ENCODE results near the gene CHRD.

CHRD gene

DNA sequence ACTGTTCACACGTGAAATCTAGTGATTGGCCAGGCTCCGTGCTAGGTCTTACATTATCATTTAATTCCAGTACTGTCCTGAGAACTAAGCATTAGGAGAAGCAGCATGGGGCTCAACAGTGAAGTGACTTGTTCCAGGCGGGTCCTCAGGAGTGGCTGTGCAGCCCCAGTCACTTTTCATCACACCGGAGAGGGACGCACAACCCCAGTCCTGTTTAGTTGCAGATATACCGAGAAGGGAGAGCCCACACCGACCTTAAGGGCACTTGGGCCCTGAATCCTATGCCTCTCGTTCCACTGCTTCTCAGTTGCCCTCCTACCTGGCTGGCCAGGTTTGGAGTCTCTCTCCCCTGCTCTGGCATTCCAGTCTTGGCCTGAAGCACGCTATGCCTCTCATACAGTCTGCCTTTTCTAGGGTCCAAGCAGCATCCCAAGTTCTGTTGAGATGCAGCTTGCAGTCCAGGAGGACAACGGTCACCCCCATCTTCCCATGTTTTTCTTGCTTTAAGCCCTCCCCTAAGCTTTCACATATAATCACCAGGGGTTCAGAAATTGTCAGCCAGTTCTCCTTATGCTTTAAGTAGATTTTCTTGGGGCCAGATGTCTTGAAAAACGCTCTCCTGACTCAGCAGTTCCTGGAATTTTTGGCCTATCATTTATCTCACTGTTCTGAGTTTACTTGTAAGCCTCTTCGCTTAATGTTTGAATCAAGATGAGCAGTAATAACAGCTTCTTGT lies 32.4 kb upstream of the CHRD start:
- DNase-seq: no peak

DNA sequence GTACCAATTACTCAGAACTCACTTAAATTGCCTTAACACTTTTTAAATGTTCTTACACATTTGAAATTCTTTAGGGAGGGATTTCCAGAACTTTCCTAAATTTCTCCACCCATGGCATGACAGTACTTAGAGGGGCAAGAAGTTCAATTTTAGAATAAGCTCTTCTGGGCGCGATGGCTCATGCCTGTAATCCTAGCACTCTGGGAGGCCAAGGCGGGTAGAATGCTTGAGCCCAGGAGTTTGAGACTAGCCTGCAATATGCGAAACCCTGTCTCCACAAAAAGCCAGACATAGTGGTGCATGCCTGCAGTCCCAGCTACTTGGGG lies 31.8 kb upstream of the CHRD start:
- DNase-seq: no peak

DNA sequence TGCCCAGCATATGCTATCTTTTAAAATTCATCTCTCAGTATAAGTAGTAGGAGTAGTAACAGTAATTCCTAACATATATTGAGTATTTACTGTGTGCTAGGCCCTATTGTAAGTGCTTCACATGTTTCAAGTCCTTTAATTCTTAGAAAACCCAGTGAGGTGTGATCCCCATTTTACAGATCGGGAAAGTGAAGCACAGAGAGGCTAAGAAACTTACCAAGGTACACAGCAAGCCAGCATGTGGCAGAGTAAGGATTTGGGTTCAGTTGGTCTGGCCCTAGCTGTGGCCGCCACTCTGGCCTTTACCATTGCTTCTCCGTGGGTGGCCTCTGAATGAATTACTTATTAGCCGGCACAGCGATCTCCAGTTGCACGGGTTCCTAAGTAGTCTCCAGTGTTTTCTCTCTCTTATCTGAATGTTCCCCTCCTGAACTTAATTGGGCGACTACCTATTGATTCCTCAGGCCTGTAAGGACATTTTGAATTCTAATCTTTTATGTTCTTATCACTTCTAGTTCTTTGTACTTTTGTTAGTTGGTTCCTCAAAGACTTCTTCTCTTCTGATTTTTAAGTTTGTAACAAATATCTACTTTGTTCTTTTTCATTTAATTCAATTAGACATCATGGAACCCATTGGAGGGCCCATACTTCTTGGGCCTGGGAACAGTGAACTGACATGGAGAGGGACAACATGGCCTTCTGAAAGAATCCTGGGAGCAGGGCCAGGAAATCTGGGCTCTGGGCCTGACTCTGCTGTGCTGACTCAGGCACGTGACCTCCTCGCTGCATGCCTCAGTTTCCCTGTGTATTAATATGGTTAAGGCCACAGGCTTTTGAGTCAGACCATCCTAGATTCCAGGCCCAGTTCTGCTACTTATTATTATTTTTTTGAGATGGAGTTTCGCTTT lies 30.0 kb upstream of the CHRD start:
- no peak for DNase-seq

DNA sequence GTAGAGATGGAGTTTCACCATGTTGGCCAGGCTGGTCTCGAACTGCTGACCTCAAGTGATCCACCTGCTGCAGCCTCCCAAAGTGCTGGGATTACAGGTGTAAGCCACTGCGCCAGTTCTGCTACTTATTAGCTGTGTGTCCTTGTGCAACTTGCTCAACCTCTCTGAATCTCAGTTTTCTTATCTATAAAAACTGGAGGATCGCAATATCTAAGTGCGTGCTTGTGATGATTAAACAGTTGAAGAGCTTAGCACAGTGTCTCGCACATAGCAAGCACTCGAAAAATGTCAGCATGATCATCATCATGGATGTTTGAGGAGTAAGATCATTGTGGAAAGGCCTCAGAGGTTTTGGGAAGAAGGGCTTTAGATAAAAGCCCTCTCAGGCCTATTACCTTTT lies 29.2 kb upstream of the CHRD start:
- DNase-seq: no peak

DNA sequence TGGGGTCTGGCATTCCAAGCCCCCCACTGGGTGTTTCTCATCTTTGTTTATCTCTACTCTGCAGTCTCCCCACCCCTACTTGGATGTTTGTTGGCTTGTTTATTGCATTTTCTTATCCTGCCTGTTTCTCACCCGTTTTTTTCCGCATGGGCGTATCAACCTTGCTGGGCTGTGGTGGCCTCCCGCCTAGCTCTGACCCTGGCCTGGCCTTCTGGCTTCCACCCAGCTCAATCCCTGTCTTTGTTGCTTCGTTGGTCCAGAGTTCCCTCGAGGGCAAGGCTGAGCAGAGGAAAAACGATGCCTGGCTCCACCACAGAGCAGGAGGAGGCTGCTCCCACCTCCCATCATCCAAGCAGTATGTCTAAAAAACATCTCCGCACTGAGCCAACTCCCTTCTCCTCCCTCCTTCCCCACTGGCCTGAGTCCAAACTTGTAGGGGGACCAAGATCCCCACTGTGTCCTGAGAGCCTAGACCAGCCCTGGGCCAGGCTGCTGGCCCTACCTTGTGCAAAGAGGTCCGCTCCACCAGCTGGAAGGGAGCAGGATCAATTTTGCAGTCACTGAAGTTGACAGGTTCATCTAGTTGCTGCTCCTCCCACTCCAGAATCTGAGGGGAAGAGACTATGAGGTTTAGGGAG lies 28.2 kb upstream of the CHRD start:
- DNase-seq: no peak

DNA sequence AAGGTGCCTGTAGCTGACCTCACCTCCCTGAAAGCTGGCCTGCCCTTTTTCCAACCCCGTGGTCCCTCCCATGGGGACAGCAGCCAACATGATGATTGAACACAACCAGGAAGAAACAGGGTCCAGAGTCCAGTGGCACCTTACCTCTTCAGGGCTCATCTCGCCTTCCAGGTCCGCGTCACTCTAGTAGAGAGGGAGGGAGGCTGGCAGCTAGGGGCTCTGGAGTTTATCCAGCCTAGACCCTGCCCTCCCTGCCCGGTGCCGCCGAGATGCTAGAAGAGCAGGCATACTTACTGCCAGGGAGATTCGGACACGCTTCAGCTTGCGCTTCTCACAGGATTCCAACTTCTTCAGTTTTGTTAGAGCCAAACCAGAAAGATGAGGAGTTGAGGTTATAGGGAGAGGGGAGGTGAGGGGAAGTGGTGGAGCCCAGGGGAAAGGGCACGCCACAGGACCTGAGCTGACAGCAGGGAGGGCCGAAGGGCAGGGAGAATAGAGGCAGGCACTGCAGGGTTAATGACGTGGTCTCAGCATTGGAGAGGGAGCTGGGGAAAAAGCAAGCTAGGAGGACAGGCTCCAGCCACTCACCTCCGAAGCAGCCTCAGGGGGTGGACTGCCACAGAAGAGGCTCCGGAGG lies 27.6 kb upstream of the CHRD start:
- no peak for DNase-seq

DNA sequence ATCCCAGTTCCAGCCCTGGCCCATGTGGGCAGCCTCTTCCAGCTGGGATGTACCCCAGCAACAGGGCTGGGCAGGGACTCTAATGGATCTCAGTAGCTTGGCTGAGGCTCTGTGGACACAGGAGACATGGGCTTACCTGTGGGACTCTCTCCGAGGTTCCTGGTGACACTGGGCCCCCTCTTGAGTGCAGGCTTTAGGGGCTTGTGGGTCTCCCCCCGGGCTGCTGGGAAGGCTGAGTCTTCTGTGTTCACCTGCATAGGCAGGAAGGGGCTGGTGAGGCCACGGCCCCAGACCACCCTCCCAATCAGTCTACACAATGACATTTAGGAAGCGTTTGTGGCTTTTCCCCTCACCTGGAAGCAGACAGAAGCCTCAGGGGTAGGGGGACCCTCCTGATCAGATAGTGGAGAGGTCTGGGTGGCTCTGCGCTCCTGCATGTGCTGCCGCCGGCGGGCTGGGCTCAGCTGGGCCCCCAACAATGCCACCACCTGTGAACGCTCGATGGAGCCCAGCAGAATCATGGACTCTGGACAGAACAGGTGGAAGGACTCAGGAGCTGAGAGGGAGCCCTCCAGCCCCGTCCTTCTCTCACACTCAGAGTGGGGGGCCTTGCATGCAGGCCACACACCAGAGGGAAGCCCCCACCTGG lies 26.8 kb upstream of the CHRD start:
- DNase-seq: no peak

DNA sequence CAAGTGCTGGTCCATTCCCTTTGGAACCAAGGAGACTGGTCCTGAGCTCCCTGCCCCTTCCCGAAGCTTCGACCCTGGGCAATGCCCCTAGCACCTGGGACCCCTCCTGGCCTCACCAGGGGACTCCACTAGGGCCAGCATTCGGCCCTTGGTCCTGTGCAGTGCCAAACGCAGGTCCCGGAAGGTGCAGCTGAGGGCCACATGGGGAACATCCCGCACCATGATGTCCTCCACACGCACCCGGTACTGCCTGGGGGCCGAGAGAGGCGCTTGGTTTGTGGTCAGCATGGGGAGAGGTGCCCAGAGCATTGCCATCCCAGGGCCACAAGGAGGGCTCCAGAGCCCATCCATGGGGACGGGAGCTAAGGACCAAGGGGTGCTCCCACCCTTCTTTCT lies 26.3 kb upstream of the CHRD start:
- DNase-seq: no peak

DNA sequence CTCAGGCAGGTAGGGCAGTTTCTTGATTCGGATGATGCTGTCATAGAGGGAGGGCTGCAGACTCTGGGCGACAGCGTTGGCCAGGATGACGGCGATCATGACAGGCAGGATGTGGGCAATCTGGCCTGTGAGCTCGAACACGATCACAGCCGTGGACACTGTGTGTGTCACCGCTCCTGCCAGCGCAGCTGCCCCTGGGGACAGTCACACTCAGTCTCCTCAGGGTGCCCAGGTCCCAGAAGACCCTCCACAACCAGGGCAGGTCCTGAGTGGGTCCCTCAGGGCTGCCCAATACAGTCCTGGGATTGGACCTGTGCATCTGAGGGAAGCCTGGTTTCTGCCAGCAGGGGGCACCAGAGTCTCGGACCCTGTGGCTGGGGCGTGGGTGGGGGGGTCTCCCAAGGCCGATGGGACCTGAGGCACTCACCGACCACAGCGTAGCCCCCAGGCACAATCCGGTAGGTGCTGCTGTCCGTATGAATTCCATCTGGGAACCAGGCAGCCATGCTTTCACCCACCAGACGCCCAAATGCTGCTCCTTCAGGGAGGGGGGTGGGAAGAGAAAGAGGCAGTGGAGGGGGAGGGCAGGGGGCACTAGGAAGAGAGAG lies 25.6 kb upstream of the CHRD start:
- peak; percentile 62 to 63 for DNase-seq

DNA sequence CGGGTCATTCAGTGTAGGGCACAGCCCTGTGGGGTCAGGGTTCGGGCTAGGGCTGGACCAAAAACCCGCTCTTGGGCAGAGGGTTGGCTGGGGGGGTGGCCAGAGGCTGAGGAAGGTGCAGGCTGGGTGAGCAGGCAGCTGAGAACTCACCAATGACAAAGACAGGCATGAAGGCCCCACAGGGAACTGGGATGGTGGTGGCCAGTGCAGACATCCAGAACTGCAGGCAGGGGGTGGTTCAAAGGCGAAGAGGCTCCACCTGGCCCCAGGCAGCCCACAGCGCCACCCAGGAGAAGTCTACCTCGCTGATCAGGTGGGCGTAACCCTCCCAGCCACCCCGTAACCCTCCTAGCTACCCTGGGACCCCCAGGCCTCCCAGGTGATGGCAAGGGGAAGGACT lies 25.1 kb upstream of the CHRD start:
- no peak for DNase-seq

DNA sequence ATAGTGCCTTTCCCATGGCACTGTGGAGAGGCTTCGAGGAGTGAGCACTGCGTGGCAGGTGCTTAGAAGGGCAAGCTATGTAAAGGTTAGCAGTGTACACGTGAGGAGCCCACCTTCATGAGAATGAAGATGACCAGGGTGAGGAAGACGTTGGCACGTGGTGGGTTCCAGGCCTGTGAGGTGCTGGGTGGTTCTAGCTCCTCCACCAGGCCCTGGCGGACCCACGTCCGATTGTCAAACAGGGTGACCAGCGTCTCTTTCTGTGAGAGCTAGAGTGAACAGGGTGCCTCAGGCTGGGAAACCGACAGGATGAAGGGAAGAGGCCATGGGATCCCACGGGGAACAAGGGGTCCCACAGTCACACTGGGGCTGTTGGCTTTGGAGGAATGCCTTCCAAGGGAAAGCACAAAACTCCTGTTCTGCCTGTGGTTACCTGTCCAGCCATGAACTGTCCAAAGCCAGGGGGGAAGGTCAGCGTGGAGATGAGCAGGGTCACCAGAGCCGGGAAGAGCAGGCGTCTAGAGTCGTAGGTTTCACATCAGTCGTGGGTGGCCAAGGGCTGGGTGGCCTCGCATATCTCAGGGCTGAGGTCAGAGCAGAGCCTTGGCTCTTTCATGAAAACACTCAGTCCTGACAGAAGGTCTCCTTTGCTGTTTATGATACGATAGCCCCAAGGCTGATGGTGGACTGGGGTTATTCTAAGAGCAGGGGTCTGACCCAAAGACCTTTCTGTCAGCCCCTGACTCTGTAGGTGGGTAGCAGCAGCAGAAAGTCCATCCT lies 24.4 kb upstream of the CHRD start:
- no peak for DNase-seq

DNA sequence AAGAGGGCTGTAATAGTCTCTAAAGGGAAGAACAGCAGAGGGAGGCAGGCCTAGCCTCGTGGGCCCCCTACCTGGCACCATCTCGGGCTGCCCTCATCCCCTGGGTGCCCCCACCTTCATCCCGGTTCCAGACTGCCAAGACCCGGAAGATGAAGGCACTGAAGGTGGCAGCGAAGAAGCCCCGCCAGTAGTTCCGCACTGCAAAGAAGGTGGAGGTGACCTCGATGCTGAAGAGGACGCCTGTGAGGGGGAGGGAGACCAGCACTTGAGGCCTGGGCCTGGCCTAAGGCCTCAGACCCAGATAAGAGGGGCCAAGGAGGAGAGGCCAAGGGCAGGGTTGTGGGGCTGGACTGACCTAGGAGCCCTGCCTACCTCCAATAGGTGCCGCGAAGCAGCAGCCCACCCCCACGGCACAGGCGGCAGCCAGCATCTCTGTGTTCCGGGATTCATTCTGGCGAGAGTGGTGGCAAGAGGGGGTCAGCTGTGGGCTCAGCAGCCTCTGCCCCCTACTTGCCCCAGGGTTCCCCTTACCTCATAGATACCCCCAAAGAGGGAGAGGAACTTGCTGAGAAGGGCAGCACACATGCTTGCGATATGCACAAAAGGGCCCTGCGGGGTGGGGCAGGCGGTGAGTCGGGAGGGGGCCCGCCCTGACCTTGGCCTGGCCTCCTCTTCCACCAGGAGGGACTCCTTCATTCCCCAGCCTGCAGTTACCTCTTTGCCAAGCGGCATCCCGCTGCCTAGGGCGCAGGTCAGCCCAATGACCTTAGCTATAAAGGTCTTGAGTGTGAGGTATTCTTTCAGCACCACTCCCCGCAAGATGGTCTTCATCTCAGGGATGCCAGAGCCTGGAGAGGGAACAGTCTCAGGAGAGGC lies 22.4 kb upstream of the CHRD start:
- DNase-seq: no peak

DNA sequence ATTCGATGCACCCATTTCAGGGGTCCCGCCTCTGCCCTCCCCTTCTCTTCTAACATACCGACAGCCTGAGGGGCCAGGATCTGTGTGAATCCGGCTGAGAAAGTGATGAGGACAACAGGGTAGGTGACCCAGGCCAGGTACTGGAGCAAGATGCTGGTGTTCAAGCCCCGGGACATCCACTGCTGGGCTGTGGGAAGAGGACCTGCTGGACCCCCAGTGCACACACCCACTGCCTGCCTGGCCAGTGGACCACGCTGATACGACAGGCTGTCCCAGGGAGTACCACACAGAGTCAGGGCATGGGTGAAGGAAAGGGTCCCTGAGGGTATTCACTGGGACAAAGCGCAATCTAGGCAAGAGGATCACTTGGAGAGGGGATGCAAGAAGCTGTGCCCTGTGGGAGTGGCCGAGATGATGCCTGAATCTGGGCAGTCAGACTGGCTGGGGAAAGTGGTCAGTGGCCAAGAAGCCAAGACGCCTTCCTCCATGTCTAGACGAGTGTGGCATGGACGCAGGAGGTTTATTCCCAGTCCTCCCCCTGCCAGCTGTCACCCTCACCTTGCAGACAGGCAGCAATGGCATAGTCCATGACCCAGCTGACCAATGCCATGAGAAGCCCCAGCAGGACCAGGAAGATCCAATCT lies 21.6 kb upstream of the CHRD start:
- no peak for DNase-seq

DNA sequence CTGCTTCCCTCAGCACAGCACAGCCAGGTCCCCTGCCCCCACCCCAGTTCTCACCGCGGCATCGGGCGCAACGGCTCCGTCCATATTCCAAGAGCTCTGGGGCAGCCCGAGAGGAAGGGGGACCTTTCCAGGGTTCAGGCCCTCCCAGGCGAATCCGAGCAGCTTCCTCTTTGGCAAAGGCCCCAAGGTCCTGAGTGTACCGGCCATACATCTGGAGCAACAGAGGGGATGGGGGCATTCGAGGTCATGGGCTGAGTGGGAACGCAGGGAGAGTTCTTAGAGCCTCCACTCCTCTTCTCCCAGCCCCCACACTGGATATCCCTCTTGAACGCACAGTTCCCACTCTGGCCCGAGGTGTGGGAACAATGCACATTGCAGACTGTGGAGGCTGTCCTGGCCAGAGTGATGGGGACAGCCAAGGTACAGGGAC lies 20.9 kb upstream of the CHRD start:
- DNase-seq: no peak

DNA sequence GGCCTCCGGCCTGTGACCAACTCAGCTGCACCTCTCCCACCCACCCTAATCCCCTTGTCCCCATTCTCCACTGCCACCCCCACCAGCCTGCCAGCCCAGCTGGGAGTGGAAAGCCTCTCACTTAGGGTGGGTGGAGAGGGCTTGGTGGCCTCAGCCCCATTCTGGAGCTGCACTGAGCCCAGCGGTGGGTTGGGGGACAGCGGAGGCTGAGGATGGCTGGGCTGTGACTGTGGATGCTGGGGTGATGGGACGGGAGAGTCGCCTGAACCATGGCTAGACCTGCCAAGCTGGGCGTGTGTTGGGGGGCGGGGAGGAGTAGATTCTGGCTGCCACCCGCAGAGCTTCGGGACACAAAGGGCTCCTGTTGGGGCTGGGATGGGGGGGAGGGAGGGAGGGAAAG lies 20.2 kb upstream of the CHRD start:
- no peak for DNase-seq

DNA sequence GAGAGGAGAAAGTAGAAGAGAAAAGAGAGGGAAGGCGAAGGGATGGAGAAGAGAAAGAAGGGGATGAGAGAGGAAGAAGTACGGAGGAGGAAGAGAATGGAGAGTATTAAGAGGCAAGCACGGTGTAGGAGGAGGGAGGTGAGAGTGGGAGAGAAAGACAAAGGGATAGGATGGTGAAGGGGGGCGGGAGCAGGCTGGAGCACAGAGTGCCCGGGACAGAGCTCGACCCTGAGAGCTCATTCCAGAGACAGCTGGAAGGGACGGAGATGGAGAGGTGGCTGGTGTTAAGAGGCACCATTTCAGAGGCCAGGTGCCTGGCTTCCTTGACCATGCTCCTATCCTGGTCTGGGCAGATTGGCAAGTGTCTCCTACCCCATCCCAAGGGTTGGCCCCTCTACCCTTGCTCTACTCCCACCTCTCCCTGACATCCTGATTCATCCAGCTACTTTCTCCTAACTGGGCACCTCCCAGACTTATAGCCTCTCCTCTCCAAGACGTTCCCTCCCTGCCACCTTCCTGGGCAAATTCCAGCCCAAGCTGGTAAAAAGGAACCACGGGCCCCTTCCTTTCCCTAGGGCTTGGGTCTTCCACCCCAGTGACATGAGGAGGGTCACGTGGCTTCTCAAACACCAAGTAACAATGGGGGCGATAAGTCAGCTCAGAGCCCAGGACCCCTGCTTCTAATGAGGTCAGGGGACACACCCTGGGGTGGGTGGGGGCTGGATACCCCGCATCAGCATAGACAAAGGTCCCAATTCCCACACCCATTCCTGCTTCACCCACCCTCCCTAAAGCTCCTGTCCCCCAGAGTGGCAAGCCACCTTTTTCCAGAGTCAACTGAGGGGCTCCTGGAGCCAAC lies 19.6 kb upstream of the CHRD start:
- DNase-seq: no peak

DNA sequence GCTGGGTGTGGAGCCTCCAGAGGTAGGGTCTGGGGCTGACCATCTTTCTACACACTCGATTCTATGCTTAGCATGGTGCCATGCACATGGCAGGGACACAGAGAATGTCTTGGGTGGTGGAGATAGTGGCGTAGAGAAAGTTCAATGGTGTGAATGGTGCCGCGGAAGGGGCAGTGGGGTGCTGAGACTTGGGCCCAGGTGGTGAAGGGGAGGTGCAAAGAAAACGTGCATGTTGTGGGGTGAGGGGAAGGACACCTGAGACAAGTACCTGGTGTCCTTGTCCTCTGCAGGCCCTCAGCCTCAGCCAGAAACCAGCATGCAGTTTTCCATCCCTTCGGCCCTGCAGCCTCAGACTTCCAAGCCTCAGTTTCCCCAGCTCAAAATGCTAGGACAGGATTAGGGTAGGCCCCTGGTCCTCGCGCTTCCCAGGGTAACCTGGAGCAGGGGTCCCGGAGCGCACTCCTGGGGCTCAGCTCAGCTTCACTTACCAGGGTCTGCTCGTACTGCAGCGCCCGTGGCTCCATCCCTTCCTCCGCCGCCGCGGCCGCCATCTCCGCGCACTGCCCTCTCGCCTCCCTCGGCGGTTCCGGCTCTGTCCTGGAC lies 18.8 kb upstream of the CHRD start:
- DNase-seq: no peak

DNA sequence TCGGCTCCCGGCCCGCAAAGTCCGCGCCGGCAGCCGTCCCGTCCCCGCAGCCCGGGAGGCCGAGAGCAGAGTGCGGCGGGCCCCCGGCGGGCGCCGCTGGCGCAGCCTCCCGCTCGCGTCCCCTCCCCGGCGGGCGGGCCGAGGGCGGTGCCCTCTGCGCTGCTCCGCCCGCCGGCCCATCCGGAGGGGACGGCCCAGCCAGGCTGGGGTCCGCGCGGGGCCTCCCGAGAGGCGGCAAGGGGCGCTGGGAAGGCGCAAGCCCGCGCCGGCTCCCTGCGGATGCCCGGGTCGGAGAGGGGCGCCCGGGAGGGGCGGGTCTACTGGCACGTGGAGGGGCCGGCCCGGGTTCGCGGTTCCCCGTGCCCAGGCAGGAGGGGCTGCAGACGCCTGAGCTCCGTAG lies 18.3 kb upstream of the CHRD start, which contains the start of the genes CLCN2 and POLR2H:
Gene CLCN2 (minus strand): TSS at position 74 of the 400 bp plus-strand sequence. CDS start 126 bp downstream, outside the sequence.
Gene POLR2H (plus strand): TSS at position 179 of the 400 bp plus-strand sequence. CDS start 1,783 bp downstream, outside the sequence.
- DNase-seq: peak; percentile 25 to 43
